GM21619 (cell line): ENCODE measurements around the gene CALM1.

Source experiments
- ATAC-seq: cut with Tn5 transposase; IDR thresholded peaks from one replicate; pipeline ENCODE4 v1.9.1; 2021; ENCODE audit not compliant: unreplicated experiment

The CALM1 gene

DNA sequence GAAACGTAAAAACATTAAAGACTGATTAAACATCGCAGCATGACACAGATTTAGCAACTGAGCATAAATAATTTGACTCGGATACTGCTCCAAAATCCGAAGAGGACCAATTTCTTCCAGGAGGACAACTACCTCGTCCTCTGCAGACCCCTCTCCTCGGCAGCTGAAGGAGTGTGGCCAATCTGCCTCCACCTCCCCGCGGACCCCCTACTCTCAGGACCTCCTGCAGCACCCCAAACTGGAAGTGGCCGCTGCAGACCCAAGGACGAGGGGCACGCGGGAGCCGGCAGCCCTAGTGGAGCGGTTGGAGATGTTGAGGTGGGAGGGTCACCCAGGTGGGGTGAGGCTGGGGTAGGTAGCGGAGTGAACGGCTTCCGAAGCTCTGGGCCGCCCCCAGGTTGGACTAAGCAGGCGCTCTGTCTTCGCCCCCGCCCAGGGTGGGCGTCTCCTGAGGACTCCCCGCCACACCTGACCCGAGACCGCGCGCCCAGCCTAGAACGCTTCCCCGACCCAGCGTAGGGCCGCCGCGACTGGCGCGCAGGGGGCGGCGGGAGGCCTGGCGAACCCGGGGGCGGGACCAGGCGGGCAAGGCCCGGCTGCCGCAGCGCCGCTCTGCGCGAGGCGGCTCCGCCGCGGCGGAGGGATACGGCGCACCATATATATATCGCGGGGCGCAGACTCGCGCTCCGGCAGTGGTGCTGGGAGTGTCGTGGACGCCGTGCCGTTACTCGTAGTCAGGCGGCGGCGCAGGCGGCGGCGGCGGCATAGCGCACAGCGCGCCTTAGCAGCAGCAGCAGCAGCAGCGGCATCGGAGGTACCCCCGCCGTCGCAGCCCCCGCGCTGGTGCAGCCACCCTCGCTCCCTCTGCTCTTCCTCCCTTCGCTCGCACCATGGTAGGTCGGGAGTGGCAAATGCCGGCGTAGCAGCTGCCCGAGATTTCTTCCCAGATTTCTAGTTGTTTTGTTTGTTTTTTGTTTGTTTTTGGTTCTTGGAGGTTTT is at the start of gene CALM1:
Gene CALM1, plus strand, starts transcription at position 689 of the 999 bp plus-strand sequence. Its CDS starts 202 bp downstream, at position 891.
- peak; percentile 54 for ATAC-seq

DNA sequence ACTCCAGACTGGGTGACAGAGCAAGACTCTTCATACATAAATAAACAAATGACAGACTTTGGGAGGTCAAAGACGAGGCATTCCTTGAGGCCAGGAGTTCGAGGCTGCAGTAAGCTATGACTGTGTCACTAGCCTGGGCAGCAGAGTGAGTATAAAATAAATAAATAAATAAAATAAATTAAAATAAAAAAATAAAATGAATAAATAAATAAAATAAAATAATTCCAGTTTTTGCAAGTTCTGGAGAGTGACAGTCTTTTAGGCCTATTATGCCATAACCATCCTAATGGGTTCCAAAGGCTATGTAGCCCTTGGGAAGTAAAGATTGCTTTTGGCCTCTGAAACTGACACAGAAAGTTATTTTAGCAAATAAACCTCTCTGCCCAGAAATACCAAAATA is 48.6 kb upstream of the CALM1 start:
- ATAC-seq, result no peak

DNA sequence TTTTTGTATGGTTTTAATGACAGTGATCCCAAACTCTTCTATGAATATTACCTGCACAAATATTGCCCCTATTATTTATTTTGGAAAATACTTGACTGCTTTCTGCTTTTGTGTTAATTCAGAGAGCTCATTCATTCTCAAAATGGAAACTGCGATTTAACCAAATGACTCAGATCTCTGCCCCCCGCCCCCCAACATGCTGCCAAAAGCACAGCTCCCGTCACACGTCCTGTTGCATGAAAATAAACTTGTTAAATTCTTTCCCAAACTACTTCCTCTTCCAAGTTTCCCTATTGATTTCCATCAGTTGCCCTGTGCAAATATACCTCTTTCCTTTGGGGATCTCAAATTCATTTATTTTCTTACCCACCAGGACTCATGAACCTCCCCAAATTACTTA is 47.1 kb upstream of the CALM1 start:
- ATAC-seq, result no peak

DNA sequence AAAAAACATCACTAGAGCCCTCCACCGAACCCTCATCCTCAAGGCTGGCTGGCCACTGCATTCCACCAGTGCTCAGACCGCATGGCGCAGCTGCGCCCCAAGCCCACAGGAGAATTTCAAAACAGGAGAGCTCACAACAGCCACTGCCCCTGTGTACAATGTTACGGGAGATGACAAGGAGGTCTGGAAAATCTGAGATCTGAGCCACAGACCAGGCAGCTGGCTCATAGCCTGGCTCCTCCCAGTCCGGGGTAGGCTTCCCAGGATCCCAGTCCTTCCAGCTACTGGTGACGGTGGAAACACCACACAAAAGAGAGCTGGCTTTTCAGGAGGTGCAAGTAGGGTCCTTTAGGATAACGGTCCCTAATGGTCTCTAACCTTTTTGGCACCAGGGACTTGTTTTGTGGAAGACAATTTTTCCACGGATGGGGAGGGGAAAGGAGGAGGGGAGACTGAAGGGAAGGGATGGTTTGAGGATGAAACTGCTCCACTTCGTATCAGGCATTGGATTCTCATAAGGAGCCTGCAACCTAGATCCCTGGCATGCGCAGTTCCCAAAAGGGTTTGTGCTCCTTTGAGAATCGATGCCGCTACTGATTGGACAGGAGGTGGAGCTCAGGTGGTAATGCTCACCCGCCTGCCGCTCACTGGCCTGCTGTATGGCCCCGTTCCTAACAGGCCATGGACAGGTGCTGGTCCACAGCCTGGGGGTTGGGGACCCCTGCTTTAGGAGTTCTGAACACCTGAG is 42.1 kb upstream of the CALM1 start:
- ATAC-seq, result no peak

DNA sequence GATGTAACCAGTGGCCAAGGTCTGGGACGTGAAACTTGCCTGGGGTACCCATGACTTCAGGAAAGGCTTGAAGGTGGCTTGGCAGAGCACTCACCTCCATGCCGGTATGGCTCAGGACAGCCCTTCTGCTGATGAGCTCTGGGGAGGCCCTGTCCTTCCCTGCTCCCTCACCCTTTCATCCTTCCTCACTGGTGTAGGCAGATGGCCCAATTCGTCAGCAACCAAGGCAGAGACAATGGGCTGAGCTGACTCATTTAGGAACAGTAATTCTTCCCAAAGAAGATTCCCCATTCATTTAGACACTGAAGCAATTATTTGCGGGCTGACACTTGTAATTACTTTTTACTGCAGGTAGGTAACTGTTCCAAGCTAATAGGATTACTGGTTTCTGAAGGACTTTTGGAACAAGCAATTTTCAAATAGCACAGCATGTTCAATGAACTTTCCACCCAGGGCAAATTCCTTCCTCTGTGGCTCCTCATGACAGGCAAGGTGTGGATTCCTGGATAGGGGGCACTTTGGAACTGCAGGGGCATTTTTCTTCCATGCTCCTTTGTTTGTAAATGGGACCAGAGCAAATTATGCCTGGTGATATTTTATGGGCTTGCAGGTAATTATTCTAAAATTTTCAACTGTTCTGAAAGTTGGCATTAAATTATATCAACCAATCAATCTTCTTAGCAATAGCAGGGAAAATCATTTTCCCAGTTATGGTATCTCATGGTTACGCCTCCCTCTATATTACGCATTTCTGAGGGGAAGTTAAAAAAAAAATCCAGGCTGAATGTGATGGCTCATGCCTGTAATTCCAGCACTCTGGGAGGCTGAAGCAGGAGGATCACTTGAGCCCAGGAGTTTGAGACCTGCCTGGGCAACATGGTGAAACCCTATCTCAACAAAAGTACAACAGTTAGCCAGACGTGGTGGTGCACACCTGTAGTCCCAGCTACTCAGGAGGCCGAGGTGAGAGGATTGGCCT is 41.0 kb upstream of the CALM1 start:
- ATAC-seq, result no peak

DNA sequence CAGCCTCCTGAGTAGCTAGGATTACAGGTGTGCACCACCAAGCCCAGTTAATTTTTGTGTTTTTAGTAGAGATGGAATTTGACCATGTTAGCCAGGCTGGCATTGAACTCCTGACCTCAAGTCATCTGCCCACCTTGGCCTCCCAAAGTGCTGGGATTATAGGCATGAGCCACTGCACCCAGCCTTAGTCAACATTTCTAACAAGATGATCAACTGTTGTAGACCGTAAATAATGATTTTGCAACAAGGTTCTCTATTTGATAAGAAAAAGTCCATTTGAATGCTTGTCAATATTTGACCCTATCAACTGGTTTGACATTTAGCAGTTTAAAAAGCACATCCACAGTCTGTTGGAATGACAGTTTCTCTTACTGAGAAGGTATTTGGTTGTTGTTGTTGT is 39.9 kb upstream of the CALM1 start:
- ATAC-seq, result no peak

DNA sequence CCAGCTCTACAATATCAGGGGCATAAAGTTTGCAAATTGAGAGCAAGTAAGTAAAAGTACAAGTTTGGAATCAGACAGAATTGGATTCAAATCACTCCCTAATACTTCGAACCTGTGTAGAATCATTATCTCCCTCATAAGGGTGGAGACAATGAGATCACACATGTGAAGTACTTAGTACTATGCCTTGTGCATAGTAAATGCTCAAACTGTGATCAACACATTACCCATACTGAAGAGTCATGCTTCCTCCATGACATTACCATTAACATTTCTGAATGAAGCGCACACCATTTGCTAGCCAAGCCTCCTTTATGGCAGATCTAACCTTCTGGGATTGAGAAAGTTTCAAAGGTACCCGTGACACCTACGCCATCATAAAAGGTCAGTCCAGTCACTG is 38.5 kb upstream of the CALM1 start:
- ATAC-seq, result no peak

DNA sequence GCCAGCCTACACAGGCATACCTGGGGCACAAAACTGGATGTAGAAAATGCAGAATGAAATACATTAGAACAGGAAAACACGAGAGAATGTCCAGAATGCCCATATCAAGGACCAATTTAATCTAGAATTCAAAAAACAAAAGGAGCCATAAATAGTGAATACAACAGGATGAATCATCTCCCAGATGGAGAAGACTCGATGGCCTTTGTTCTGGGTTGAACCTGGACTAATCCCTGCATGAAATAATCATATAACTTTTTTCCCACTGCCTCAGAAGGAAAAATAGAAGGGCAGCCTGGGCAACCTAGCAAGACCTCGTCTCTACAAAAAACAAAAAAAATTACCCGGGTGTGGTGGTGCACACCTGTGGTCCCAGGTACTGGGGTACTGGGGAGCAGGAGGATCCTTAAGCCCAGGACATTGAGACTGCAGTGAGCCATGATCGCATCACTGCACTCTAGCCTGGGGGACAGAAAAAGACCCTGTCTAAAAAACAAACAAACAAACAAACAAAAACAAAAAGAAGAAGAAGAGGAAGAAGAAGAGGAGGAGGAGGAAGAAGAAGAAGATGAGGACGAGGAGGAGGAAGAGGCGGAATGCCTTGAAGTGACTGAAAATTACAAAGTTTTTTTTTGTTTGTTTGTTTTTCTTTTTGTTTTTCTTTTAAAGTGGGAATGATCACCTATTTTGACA is 34.8 kb upstream of the CALM1 start:
- no peak for ATAC-seq

DNA sequence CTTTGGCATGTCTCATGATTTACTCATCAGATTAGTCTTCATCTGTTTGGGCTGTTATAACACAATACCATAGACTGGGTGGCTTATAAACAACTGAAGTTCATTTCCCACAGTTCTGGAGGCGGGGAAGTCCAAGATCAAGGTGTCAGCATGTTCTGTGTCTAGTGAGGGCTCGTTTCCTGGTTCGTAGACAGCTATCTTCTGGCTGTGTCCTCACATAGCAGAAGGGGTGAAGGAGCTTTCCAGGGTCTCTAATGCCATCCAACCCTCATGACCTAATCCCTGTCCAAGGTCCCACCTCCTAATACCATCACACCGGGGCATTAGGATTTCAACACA is 34.3 kb upstream of the CALM1 start:
- no peak for ATAC-seq

DNA sequence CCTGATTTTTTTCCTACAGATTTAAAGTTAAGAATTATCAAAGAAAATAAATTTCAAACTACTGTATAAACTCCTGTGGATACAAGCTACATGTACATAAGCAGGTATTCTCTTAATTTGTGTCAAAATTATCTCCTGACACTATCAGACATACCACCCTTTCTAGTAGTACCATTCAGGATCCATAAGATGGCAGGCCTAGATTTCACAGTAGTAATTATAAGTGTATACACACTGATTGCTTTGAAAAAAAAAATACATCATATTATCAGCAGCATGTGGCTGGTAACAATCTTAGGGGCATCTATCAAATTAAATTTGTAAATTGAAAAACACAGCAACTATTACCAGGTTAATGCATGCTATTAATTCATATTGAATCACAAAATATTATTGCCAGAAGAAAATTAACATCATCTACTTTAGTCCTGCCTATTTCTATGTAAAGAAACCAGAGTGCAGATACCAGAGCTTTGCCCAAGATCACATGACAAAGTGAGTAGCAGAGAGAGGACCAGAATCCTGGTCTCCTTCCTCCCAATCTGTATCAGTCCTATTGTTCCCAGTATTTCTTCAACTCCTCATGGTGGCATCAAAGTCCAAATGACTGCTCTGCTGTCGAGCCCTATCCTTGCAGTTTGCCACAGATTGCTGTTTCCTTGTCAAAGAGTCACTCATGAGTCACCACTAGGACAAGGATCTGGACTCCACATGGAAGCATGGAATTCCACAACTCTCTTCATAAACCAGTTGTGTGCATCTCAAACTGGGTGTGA is 27.7 kb upstream of the CALM1 start:
- no peak for ATAC-seq

DNA sequence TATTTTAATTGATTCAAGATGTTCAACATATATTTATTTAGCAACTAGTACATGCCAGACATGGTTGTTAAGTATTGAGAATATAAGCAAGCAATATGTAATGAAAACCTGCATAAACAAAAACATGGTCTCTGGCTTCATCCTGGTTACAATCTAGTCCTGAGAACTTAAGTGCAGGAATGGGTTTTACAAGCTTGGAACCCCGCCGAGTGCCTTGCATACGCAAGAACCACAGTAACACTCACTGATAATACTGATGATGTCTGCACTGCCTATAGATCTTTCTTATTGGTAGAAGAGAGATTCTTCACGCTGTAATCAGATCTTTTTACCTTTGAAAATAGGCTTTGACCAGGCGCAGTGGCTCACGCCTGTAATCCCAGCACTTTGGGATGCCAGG is 22.9 kb upstream of the CALM1 start:
- ATAC-seq, result no peak

DNA sequence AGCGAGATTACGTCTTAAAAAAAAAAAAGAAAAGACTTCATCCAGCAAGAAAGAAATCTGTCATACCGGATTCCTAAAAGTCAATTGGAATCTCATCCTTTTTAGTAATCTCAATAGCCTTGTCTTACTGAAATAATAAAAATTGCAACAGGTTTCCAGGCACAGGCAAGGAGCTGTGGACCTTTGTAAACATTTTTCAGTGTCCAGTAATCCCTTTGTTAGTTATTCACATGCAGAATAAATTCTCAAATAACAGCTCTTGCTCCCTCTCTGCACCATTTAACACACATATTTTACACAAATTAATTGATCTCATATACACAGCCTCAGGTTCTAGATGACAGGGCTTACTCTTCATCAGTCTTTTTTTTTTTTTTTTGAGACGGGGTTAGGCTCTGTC is 22.0 kb upstream of the CALM1 start:
- ATAC-seq, result no peak

DNA sequence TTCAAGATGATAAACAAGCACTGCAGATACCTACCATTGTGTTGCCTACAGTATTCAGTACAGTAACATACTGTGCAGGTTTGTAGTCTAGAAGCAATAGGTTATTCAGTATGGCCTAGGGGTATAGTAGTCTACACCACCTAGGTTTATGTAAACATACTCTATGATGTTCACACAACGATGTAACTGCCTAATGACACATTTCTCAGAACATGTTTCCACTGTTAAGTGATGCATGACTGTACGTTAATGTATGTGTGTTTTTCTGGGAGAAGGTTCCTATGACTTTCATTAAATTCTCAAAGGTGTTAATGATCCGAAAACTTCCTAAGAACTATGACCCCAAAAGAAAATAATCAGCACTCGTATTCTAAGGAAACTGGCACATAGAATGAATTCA is 20.9 kb upstream of the CALM1 start:
- ATAC-seq, result no peak

DNA sequence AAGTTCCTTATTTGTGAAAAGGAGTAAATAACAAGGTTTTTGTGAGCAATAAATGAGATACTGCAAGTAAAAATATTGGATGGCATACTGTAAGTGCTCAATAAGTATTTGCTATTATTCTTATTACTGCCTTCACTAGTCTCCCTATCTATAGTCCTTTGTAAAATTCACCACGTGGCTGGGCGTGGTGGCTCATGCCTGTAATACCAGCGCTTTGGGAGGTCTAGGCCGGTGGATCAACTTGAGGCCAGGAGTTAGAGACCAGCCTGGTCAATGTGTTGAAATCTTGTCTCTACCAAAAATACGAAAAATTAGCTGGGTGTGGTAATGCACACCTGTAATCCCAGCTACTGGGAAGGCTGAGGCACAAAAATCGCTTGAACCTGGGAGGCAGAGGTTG is 18.6 kb upstream of the CALM1 start:
- no peak for ATAC-seq

DNA sequence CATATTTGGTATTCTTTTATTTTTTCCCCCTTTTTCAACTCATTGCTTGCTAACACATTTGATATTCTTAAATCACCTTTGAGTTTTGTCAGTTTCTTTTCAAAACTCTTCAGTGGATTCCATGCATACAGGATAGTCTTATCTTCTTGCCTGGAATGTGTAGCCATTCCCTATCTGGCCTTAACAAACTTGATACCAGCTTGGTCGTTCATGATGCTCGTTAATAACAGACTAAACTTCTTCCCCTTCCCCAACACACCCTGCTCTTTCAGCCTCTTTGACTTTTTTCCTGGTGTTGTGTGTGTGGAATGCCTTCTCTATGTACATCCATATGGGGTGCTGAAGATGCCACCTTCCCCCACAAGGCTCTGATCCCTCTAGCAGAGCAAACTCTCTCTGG is 17.7 kb upstream of the CALM1 start:
- no peak for ATAC-seq

DNA sequence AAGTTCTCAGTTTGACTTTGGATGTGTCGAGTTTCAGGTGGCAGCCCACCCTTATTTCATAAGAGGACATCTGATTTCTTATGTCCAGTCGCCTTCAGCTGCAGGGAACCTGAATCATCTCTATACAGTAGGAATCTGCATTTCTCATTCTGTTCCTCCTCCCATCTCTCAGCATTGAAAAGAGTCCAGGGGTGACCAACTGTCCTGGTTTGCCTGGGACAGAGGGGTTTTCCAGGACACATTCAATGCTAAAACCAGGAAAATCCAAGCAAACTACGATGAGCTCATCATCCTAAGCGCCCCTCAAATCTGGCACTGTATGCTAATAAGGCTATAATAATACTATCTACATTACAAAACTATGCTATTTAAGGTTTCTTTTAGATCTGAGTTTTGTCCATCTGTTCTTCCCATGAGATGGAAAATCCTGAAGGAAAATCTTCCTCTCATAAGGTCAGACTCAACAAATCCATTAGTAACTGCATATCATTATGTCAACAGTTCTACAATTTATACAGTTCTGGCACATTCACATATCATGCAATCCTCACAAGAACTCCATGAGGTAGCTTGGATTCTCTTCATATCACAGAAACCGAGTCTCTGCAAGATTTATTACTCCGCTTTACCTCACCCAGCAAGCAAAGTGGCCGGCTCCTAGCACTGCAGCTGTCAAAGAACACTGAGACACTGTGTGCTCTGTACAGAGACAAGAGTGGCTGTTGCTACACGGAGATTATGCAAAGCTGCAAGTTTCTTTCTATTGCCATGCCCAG is 15.6 kb upstream of the CALM1 start:
- no peak for ATAC-seq

DNA sequence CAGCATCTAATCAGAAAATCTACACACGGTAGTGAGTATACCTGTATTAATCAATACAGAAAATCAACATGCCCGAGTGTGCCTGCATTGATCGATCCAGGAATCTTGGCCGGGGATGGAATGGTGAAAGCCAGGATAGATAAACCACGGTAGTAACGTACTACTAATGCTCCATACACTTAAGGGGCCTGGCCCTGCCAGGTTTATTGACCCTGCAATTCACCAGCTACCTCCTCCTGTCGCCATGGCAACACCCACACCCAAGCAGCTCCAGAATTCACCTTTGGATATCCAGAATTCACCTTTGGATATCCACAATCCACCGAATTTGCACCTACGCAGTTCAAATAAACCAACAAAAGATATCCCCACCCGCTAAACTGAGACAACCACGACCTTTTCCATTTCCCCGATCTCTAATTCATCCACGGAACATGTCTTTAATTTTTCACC is 14.8 kb upstream of the CALM1 start:
- no peak for ATAC-seq

DNA sequence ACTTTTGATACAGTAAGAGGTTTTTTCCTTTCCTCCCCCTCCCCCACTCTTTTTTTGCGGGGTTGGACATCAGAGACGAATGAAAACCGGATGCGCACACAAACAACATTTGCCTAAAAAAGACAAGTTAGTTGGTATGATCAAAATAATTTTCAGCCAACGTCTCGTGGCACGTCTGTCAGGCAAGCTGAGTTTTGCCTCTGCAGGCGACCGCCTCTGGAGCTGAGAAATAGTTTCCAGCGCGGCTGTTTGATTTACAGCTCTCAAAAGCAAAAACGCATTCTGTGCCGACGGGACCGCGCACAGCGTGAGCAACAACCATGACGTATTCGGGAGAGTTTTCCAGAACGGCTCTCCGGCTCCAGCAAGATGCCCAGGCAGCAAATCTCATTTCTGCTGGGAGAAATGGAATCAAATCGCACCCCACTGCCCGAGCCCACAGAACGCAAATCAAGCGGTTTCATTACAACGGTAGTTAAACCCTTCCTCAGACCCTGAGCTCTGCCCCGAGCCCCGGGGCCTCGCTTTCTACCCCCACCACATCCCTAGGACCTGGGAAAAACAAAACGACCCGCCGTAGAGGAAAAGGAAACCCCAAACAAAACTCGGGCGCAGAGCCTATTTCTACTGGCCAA is 14.2 kb upstream of the CALM1 start:
- peak; percentile 0 for ATAC-seq
